NCI-H82 treated with DMSO at 0.1 percent for 48 hours (cell line): ENCODE results near the gene TNFRSF11A.

Source experiments
- DNase-seq: peaks from one replicate; lab custom pipeline; 2025; ENCODE audit not compliant: unreplicated experiment; lab: John Stamatoyannopoulos, UW

The TNFRSF11A gene

GRCh38 chr18:62324917-62325805 is at the start of gene TNFRSF11A:
TNFRSF11A (plus strand) TSS chr18:62325310; CDS start chr18:62325353, 43 bp downstream.
- DNase-seq, result no peak

DNA sequence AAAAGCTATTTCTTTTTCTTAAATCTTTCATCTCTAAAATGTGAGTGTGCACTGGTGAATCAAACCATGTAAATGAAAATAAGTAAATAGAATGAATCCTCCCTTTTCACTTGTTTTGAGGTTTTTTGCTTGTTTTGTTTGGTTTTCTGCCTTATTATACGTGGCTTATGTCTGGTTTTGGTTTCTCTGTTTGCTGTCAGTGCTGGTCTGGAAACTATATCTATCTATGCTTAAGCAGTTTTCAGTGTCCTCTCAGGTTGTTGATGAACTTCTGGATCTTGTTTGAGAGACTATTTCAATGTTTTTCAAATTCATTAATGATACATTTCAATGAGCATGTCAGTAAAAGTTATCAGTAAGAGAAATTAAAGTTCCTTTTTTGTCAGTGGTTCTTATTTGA is 48.1 kb upstream of the TNFRSF11A start:
- no peak for DNase-seq

GRCh38 chr18:62279561-62279960 is 45.5 kb upstream of the TNFRSF11A start:
- DNase-seq, result no peak

- no peak for DNase-seq
These were observed 45.1 kb upstream of the TNFRSF11A start for GRCh38 chr18:62280058-62280457.

DNA sequence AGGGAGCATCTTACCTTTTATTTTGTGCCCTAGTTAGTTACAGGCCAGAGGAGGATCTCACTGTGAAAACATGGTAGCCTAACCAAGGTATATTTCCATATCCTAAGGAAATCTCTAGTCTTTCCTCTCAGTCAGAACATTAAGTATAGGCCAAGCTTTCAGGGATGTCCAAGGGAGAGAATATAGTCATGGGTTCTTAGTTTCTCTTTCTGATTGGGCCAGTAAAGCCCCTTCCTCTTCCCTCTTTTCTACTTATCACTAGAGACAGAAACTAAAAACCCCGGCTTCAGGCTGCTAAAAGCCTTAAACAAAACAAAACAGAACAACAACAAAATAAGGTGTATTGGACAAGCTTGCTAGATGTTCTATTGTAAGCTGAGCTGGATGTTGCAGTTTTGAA is 44.3 kb upstream of the TNFRSF11A start:
- no peak for DNase-seq

GRCh38 chr18:62281684-62282083 is 43.4 kb upstream of the TNFRSF11A start:
- no peak for DNase-seq

DNA sequence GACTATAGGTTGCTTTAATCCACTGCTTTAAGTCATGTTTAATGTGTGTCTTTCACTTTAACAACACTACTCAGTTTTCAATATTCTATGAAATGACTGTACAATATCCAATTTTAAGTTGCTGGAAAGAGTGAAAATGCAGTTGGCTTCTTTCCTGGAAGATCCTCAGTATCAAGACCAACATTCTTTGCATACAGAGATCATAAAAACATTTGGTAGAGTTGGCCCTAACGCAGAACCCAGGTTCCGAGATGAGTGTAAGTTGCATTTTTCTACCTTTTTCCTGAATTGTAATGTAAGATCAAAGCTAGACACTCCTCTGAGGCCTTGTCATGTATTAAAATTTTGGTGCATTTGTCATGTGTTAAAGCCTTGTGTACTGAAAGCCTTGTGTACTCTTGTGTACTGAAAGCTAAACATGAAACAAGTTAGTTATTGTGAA is 42.9 kb upstream of the TNFRSF11A start:
- no peak for DNase-seq

GRCh38 chr18:62284637-62285036 is 40.5 kb upstream of the TNFRSF11A start:
- no peak for DNase-seq

GRCh38 chr18:62285281-62285680 is 39.8 kb upstream of the TNFRSF11A start:
- no peak for DNase-seq

DNA sequence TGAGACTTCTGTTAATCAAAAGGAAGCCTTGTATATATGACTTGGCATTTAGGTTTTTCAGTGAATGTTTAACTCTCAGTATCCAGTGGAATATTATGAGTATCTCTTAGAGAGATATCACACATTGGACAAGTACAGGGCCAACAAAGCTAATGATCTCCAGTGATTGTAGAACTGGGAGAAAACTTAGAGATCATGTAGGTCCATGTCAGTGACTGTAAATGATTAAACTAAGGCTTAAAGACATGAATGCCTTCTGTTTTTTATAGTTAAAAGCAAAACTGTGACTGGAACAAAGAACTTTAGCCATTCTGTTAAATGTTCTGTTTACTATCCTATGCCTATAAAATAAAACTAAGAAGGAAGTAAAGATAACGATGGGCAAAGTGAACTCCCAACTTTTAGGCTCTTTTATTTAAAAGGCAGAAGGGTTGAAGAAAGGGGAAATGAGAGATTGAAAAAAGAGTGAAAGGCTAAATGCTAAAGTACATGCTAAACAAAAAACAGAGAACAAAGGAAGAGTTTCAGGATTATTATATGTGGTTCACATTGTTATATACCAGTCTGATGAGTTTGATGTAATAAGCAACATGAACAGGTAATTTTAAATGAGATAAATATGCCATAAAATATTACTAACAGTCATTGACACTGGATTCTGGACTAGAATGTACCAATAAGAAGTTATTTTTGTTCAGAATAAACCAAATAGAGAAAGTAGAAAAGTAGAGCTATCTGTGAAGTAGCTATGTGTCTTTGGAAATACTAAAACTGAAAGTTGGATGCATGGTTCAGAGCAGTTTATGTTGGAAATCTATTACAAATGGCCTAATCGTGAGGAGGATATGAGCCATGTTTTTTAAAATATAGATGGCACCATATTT is 37.1 kb upstream of the TNFRSF11A start:
- DNase-seq, result no peak

DNA sequence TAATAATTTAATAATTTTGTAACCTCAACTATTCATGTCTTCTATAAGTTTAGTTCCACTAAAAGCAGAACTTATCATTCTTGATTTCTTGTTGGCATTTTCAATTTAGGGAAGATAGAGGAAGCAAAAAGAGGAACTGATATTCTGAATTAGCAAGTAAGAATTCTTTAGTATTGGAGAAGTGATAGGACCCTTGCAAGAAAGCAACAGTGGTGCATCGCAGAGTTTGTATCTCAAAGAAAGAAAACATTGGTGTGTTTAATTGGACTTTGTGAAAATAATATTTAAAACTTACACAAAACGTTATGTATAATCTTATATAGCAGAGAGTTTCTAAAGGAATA is 36.5 kb upstream of the TNFRSF11A start:
- no peak for DNase-seq

- no peak for DNase-seq
These were observed 36.1 kb upstream of the TNFRSF11A start for GRCh38 chr18:62289047-62289446.

- DNase-seq, result no peak
These were observed 31.0 kb upstream of the TNFRSF11A start for GRCh38 chr18:62294073-62294472.

- no peak for DNase-seq
These were observed 24.6 kb upstream of the TNFRSF11A start for GRCh38 chr18:62300359-62300963.

- no peak for DNase-seq
These were observed 23.8 kb upstream of the TNFRSF11A start for GRCh38 chr18:62301322-62301721.

DNA sequence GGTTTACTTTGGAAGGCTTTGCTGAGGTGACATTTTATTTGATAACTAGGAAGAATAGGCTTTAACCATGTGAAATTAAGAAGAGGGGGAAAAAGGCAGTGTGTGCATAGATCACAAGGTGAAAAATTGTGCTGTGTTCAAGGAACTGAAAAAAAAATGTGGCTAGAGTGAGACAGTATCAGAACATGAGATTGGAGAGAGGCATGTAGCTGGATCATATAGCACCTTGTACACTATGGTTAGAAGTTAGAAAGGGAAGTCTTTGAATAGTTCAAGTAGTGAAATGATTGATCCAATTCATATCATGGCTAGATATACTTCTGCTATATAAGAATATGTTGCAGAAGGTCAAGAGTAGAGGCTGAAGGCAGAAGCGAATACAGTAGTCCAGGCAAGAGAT is 12.3 kb upstream of the TNFRSF11A start:
- peak; percentile 79 for DNase-seq

- DNase-seq, result no peak
These were observed 6.6 kb upstream of the TNFRSF11A start for GRCh38 chr18:62318228-62319180.

- no peak for DNase-seq
These were observed 3.9 kb upstream of the TNFRSF11A start for GRCh38 chr18:62321201-62321600.

DNA sequence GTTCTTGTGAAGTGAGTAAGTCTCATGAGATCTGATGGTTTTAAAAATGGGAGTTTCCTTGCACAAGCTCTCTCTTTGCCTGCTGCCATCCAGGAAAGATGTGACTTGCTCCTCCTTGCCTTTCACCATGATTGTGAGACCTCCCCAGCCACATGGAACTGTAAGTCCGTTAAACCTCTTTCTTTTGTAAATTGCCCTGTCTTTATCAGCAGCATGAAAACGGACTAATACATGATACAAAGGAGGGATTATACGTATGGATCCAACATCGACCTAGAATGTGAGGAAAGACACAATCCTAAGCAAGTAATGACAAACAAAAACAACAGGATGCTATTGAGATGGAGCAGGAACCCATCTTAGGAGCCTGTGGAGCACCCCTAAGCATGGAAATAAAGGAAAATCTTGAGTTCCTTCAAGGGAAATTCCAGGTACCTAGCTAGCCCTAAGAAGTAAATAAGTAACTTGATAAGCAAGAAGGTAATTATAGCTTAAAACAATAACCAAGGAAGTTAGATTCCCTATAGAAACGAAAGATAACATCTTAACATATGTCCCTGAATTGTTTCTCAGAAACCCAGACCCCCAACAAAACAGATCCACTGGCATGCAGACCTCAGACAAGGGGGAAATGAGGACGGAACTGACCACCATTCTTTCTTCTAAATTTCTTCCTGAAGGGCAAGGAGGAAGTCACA is 1.5 kb upstream of the TNFRSF11A start:
- DNase-seq, result no peak
